K562 (cell line): Measurements from ENCODE around the gene TRNP1. TPM values are rescaled to one million over a fixed set of nuclear protein-coding genes. Genes with fewer than 3 reads are reported as not detected.
A peak's percentile ranks its signal among the peaks of the same experiment; 100 is the strongest.

ENCODE experiments used
- ADNP ChIP-seq: fragments of 200-800 bp; sonication (Bioruptor generic); IDR thresholded peaks from 2 replicates; pipeline ENCODE4 v1.6.1; 2016; ENCODE audit warnings: missing genetic modification characterization, missing compliant biosample characterization
- ARID3B ChIP-seq: fragments of 250-450 bp; sonication (Bioruptor Pico); IDR thresholded peaks from 2 replicates; pipeline ENCODE4 v1.4.0; 2020; ENCODE audit warnings: borderline replicate concordance
- CLOCK ChIP-seq: fragments of 250-450 bp; sonication (Bioruptor Pico); IDR thresholded peaks from 2 replicates; pipeline ENCODE4 v1.4.0; 2020; ENCODE audit warnings: mild to moderate bottlenecking, moderate library complexity, borderline replicate concordance
- DDX20 ChIP-seq: fragments of 450-650 bp; IDR thresholded peaks from 2 replicates; pipeline ENCODE4 v1.6.1; 2016; ENCODE audit warnings: missing genetic modification characterization, low read depth, mild to moderate bottlenecking, missing compliant biosample characterization, moderate library complexity
- FOXA3 ChIP-seq, 2 experiments: fragments of 450-650 bp in 1 of 2; sonication (generic) in 1 of 2; formaldehyde crosslinking; IDR thresholded peaks in 1 of 2; conservative IDR thresholded peaks in 1 of 2; 2 replicates each; pipeline versions ENCODE4 v1.4.0 to v1.8.0; 2020 to 2022; ENCODE audit warnings: mild to moderate bottlenecking in 2 of 2, missing genetic modification reagents in 1 of 2
- HMBOX1 ChIP-seq: sonication (generic); IDR thresholded peaks from 2 replicates; pipeline ENCODE4 v1.6.1; 2016
- MCM5 ChIP-seq: fragments of 450-650 bp; IDR thresholded peaks from 2 replicates; pipeline ENCODE4 v1.6.1; 2016; ENCODE audit warnings: low read depth
- MLX ChIP-seq, 2 experiments: fragments of 450-650 bp in 1 of 2; sonication (generic) in 1 of 2; formaldehyde crosslinking; conservative IDR thresholded peaks; 2 replicates each; pipeline versions ENCODE4 v1.4.0 to v1.8.1; 2020 to 2022; ENCODE audit warnings: mild to moderate bottlenecking in 1 of 2, missing genetic modification reagents in 1 of 2
- PPARD ChIP-seq: fragments of 250-450 bp; sonication (Bioruptor Pico); IDR thresholded peaks from 2 replicates; pipeline ENCODE4 v1.8.0; 2022; ENCODE audit warnings: inconsistent platforms, mild to moderate bottlenecking, moderate library complexity
- PTTG1 ChIP-seq: fragments of 450-650 bp; IDR thresholded peaks from 2 replicates; pipeline ENCODE4 v1.6.1; 2016; ENCODE audit warnings: low read depth, mild to moderate bottlenecking, missing genetic modification characterization, missing compliant biosample characterization
- PYGO2 ChIP-seq: fragments of 450-650 bp; IDR thresholded peaks from 2 replicates; pipeline ENCODE4 v1.6.1; 2016; ENCODE audit warnings: mild to moderate bottlenecking, missing genetic modification characterization, moderate library complexity, missing compliant biosample characterization
- RBM25 ChIP-seq: fragments of 200-400 bp; formaldehyde crosslinking; IDR thresholded peaks from 2 replicates; pipeline ENCODE4 v1.6.1; 2018; ENCODE audit warnings: low read length, low read depth, moderate library complexity; ENCODE audit not compliant: severe bottlenecking
- SFPQ ChIP-seq: fragments of 200-400 bp; formaldehyde crosslinking; IDR thresholded peaks from 2 replicates; pipeline ENCODE4 v1.6.1; 2017; ENCODE audit warnings: mild to moderate bottlenecking, low read depth, low read length, moderate library complexity
- SPI1 ChIP-seq: IDR thresholded peaks from 2 replicates; pipeline ENCODE4 v1.6.1; 2011; ENCODE audit warnings: low read depth, low read length, control low read depth, borderline replicate concordance
- SUPT5H ChIP-seq: fragments of 450-650 bp; IDR thresholded peaks from 2 replicates; pipeline ENCODE4 v1.6.1; 2016
- ZC3H4 ChIP-seq: sonication (generic); formaldehyde crosslinking; IDR thresholded peaks from 2 replicates; pipeline ENCODE4 v1.9.0; 2021; ENCODE audit warnings: missing genetic modification reagents, borderline replicate concordance
- ZNF384 ChIP-seq: IDR thresholded peaks from 2 replicates; pipeline ENCODE4 v1.6.1; 2012; ENCODE audit warnings: low read depth, low read length, improper control_type of control experiment
- ZNF589 ChIP-seq: fragments of 200-800 bp; sonication (Bioruptor generic); IDR thresholded peaks from 2 replicates; pipeline ENCODE4 v1.6.1; 2016; ENCODE audit warnings: low read depth, missing genetic modification characterization, missing compliant biosample characterization
- ZNF778 ChIP-seq: fragments of 450-650 bp; formaldehyde crosslinking; IDR thresholded peaks from 2 replicates; pipeline ENCODE4 v1.4.0; 2020; ENCODE audit warnings: mild to moderate bottlenecking, moderate library complexity
- polyA plus RNA-seq, 8 experiments: library from polyadenylated mRNA; depleted of rRNA in 4 of 8; stranded (reverse) in 5 of 8; unstranded in 3 of 8; fragments of >200 nt; fragmentation: Nextera tagmentation in 2 of 8; fragmentation: Illumina TruSeq in 1 of 8; extraction: Ambion mirVana in 2 of 8; extraction: Trizol in 1 of 8; gene quantifications; 2 replicates each; pipeline versions ENCODE4 v1.2.1 to v1.2.3, GENCODE V29; 2011 to 2014; ENCODE audit warnings: inconsistent platforms in 1 of 8, missing spikeins in 1 of 8
- total RNA-seq, 7 experiments: library from RNA; depleted of rRNA in 6 of 7; stranded (reverse); fragments of >200 nt in 6 of 7; fragmentation: Illumina TruSeq in 2 of 7; extraction: Trizol in 2 of 7; gene quantifications; 2 replicates each; pipeline versions ENCODE4 v1.2.1 to v1.2.3, GENCODE V29; 2011 to 2021; ENCODE audit warnings: low replicate concordance in 1 of 7

TRNP1 gene
- total and polyA plus RNA-seq, 9 of the 15 experiments (the other 6 are each of a cell fraction or from before 2014, with no cell fraction given): 0.03 to 1.3 (median 0.95) TPM

- no peak for TF ChIP-seq SFPQ
- TF ChIP-seq DDX20: no peak
- no peak for TF ChIP-seq ARID3B (CRISPR knock-in tag)
- TF ChIP-seq PTTG1 (tag): no peak
- no peak for TF ChIP-seq CLOCK
- TF ChIP-seq HMBOX1: no peak; the same call in 1 of the 2 replicates
- no peak for TF ChIP-seq SPI1
- TF ChIP-seq ZC3H4 (CRISPR knock-in tag): no peak
- TF ChIP-seq ZNF589: no peak
- TF ChIP-seq SUPT5H: no peak
- TF ChIP-seq RBM25: peak; percentile 21
- no peak for TF ChIP-seq PYGO2 (tag)
- 0 out of 2 replicates have a peak, but pooled peaks have one; percentile 29 for TF ChIP-seq ADNP
- TF ChIP-seq MLX (CRISPR knock-in tag; conservative IDR thresholded peaks at IDR 0.05): no peak
- no peak for TF ChIP-seq ZNF778 (CRISPR knock-in tag)
- no peak for TF ChIP-seq MCM5
- TF ChIP-seq ZNF384: no peak
- TF ChIP-seq PPARD (CRISPR knock-in tag): no peak
- no peak for TF ChIP-seq FOXA3 (CRISPR knock-in tag; conservative IDR thresholded peaks at IDR 0.05 in 1 of 2, IDR thresholded peaks at IDR 0.05 in 1 of 2)
These were observed 43.2 kb downstream of the TRNP1 start (continued) for GRCh38 chr1:27036718-27037117.
